ENCODE results near the gene NEK6. TPM values are rescaled to one million over a fixed set of nuclear protein-coding genes. Genes with fewer than 3 reads are reported as not detected.

Gene NEK6
- polyA plus RNA-seq, 2 of the 4 experiments (the other 2 are of a cell fraction) = 26.1 to 33.7 TPM

DNA sequence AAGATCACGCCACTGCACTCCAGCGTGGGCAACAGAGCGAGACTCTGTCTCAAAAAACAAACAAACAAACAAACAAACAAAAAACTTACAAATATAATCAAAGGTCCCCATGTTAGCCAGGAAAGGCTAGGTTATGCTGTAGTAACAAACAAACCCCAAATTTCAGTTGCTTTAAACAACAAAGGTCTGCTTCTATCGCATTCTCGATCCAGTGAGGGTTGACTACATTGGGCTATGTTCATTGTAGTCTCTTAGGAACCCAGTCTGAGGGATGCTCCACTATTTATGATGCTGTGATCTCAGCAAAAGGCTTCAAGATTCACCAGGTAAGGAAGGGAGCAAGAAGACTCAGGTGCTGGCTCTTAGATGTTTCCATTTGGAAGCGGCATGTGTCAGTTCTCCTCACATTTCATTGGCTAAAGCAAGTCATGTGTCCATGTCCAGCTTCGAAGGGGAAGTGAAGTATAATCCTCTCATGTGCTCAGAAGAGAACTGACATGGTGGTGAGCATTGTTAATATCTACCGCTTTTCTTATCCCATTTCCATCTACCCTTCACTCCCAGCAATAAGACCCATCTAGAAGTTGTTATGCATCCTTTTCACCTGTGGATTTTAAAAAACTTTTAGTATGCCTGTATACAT is 26.5 kb upstream of the NEK6 start:
- ATAC-seq (no peak), DNase-seq (ENCODE audit: low read depth in 1 of 2, low spot score in 1 of 2) (no peak), FAIRE-seq (no peak)
- no peak overlapping the region for H3K4me2 ChIP-seq
- no peak overlapping the region for H3K4me3 ChIP-seq
- H3K9me3 ChIP-seq = 0 out of 3 replicates have a peak, but pooled peaks cover 4% of the 10 kb centered on the region
- H3K4me1 ChIP-seq = no peaks in the 10 kb centered on the region
- TF ChIP-seq ZNF302 (CRISPR knock-in tag; IDR thresholded peaks at IDR 0.05) = no peak
- TF ChIP-seq, protein P1, sequence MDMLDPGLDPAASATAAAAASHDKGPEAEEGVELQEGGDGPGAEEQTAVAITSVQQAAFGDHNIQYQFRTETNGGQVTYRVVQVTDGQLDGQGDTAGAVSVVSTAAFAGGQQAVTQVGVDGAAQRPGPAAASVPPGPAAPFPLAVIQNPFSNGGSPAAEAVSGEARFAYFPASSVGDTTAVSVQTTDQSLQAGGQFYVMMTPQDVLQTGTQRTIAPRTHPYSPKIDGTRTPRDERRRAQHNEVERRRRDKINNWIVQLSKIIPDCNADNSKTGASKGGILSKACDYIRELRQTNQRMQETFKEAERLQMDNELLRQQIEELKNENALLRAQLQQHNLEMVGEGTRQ (IDR thresholded peaks at IDR 0.05) = peak; percentile 37
- POLR2A ChIA-PET = no interaction called here
- WGBS (ENCODE audit: missing lambda C conversion rate) = 82% methylated on average over 8 of the region's 8 CpGs
- CTCF ChIA-PET = interaction anchor here (1.1 kb wide), 1 partner anchor 81 kb away, joined by 4 read pairs; no protein-coding TSS in a partner anchor
- H3K27ac ChIP-seq = no peak overlapping the region

DNA sequence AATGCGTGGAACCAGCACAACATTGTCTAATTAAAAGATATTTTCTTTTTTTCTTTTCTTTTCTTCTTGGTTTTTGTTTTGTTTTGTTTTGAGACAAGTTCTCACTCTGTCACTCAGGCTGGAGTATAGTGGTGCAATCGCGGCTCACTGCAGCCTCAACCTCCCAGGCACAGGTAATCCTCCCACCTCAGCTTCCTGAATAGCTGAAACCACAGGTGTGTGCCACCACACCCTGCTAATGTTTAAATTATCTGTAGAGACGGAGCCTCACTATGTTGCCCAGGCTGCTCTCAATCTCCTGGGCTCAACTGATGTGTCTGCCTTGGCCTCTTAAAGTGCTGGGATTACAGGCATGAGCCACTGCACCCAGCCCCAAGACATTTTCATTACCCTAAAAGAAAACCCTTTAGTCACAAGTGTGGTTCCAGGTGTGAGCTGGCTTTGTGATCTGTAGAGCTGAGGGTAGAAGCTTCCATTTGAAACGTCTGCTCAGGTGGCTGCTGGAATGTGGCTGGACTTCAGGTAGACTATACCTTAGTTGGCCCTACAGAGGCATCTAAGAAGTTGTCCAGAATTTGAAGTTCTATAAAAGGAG is 19.1 kb upstream of the NEK6 start:
- POLR2A ChIA-PET = no interaction called here
- no peak overlapping the region for H3K4me2 ChIP-seq
- ATAC-seq = no peak
- H3K4me1 ChIP-seq = no peaks in the 10 kb centered on the region
- CTCF ChIA-PET = no interaction called here
- 0 out of 3 replicates have a peak, but pooled peaks cover 4% of the 10 kb centered on the region for H3K9me3 ChIP-seq
- no peak for FAIRE-seq
- WGBS (ENCODE audit: missing lambda C conversion rate) = 85% methylated on average over 5 of the region's 5 CpGs
- no peak for DNase-seq (ENCODE audit: low read depth in 1 of 2, low spot score in 1 of 2)
- TF ChIP-seq PHF8 (IDR thresholded peaks at IDR 0.05; ENCODE audit: borderline replicate concordance, low read depth) = no peak
- no peak for TF ChIP-seq FOXS1 (CRISPR knock-in tag; IDR thresholded peaks at IDR 0.05)
- no peak for TF ChIP-seq MAFK (IDR thresholded peaks at IDR 0.05; ENCODE audit: partially characterized antibody)
- no peak overlapping the region for H3K4me3 ChIP-seq
- H3K27ac ChIP-seq = no peak overlapping the region

GRCh38 chr9:124239249-124240073 is 18.3 kb upstream of the NEK6 start:
- CTCF ChIA-PET = no interaction called here
- Histone ChIP-seq H3K27ac (no peak overlapping the region), H3K4me2 (no peak overlapping the region), H3K9me3 (0 out of 3 replicates have a peak, but pooled peaks cover 2% of the 10 kb centered on the region), H3K4me3 (no peak overlapping the region), H3K4me1 (no peaks in the 10 kb centered on the region)
- FAIRE-seq (no peak), DNase-seq (ENCODE audit: low read depth in 1 of 2, low spot score in 1 of 2) (no peak), ATAC-seq (no peak; a peak in 1 of 6 replicates)
- TF ChIP-seq TP53 (CRISPR knock-in tag; IDR thresholded peaks at IDR 0.05) = no peak
- TF ChIP-seq MAFK (IDR thresholded peaks at IDR 0.05; ENCODE audit: partially characterized antibody) = no peak
- TF ChIP-seq RNF2 (IDR thresholded peaks at IDR 0.05; ENCODE audit: borderline replicate concordance, low read depth) = no peak
- no peak for TF ChIP-seq EHF (CRISPR knock-in tag; IDR thresholded peaks at IDR 0.05)
- no peak for TF ChIP-seq TFCP2L1 (CRISPR knock-in tag; IDR thresholded peaks at IDR 0.05)
- TF ChIP-seq SMC3 (IDR thresholded peaks at IDR 0.05) = no peak
- no peak for TF ChIP-seq CTCF (IDR thresholded peaks at IDR 0.05)
- TF ChIP-seq JUN (IDR thresholded peaks at IDR 0.05) = no peak
- no peak for TF ChIP-seq ZSCAN20 (CRISPR knock-in tag; IDR thresholded peaks at IDR 0.05)
- no peak for TF ChIP-seq FOSB (CRISPR knock-in tag; IDR thresholded peaks at IDR 0.05)
- TF ChIP-seq, protein P2, sequence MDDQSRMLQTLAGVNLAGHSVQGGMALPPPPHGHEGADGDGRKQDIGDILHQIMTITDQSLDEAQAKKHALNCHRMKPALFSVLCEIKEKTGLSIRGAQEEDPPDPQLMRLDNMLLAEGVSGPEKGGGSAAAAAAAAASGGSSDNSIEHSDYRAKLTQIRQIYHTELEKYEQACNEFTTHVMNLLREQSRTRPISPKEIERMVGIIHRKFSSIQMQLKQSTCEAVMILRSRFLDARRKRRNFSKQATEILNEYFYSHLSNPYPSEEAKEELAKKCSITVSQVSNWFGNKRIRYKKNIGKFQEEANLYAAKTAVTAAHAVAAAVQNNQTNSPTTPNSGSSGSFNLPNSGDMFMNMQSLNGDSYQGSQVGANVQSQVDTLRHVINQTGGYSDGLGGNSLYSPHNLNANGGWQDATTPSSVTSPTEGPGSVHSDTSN (IDR thresholded peaks at IDR 0.05) = no peak
- TF ChIP-seq ZNF302 (CRISPR knock-in tag; IDR thresholded peaks at IDR 0.05) = no peak
- no peak for TF ChIP-seq CBX2 (IDR thresholded peaks at IDR 0.05; ENCODE audit: borderline replicate concordance, low read depth)
- POLR2A ChIA-PET = no interaction called here
- 78% methylated on average over 7 of the region's 7 CpGs for WGBS (ENCODE audit: missing lambda C conversion rate)
